ENCODE results near the gene ATP8A2. TPM values are rescaled to one million over a fixed set of nuclear protein-coding genes. Genes with fewer than 3 reads are reported as not detected.

The ATP8A2 gene
- total RNA-seq, 2 experiments from 2014 or later: 1.6 to 1.7 TPM

GRCh38 chr13:25733696-25734435, 362.1 kb downstream of the ATP8A2 start:
- no peak for DNase-seq
- peaks cover 13% of the 10 kb centered on the region for H3K4me1 Mint-ChIP-seq
- H3K36me3 Mint-ChIP-seq: no peaks in the 10 kb centered on the region
- H3K4me3 Mint-ChIP-seq: no peak overlapping the region
- peaks cover 7% of the 10 kb centered on the region for H3K27me3 Mint-ChIP-seq
- no peak overlapping the region for H3K27ac Mint-ChIP-seq
- H3K9me3 Mint-ChIP-seq: no peaks in the 10 kb centered on the region

DNA sequence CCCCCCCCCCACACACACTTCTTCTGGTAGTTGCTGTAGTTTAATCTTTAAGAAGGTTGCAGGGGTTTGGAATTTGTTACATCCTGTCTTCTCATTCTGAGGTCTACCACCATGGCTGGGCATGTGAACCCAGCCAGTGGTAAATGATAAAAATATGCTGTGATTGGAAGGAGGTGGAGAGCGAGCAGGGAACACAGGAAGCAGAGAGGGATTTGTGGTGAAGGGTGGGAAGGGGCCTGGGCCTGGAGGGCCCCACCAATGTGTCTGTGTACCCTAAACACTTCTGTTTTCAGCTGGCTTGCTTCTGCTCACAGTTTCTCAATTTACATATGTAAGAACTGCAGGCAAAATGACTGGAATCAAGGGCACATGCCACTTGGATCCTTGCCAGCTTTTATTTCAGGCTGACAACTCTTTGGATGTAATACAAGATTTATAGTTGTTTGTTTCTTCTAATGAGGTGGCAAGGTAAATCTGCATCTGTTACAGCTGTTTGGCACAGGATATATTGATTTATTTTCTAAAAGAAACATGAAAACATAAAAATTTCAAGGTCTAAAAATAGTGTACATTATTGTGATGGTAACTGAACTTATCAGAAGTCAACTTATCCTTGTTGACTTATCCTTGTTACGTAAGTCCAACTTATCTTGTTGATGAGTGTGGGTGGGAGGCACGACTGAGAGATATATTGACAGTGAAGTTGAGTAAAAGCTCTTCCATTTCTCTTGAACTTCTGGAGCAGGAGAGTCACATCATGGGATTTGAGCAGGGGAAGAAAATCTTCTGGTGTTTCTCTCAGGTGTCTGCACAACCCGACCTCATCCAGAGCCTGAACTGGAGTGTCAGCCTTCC, 366.8 kb downstream of the ATP8A2 start:
- Mint-ChIP-seq H3K4me3 (no peak overlapping the region), H3K4me1 (peaks cover 15% of the 10 kb centered on the region), H3K27ac (no peak overlapping the region), H3K9me3 (no peaks in the 10 kb centered on the region), H3K36me3 (no peaks in the 10 kb centered on the region), H3K27me3 (no peaks in the 10 kb centered on the region)
- DNase-seq: no peak

DNA sequence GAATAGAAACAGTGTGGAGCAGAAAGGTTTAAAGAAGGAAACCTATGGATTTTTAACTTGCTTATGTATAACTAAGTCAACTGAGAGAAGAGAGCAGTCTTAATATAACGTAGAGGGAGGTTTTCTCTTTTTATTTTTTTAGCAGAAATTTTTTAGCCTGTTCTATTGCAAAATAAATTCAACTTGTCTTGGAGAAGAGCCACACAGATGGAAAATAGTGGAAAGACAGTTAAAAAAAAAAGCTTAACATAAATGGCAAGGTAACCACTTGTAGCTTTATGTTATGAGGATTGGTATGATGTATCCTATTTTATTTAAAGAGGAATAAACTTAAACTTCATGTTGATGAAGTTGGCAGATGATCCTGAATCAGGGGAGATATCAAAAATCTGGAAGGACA, 367.6 kb downstream of the ATP8A2 start:
- Mint-ChIP-seq H3K36me3 (no peaks in the 10 kb centered on the region), H3K27me3 (peaks cover 5% of the 10 kb centered on the region), H3K27ac (no peak overlapping the region), H3K9me3 (no peaks in the 10 kb centered on the region), H3K4me1 (peaks cover 10% of the 10 kb centered on the region), H3K4me3 (no peak overlapping the region)
- no peak for DNase-seq

GRCh38 chr13:25741796-25742195, 370.0 kb downstream of the ATP8A2 start:
- H3K4me3 Mint-ChIP-seq: no peak overlapping the region
- no peaks in the 10 kb centered on the region for H3K9me3 Mint-ChIP-seq
- H3K27me3 Mint-ChIP-seq: peaks cover 5% of the 10 kb centered on the region
- DNase-seq: no peak
- H3K4me1 Mint-ChIP-seq: peaks cover 10% of the 10 kb centered on the region
- no peak overlapping the region for H3K27ac Mint-ChIP-seq
- no peaks in the 10 kb centered on the region for H3K36me3 Mint-ChIP-seq

DNA sequence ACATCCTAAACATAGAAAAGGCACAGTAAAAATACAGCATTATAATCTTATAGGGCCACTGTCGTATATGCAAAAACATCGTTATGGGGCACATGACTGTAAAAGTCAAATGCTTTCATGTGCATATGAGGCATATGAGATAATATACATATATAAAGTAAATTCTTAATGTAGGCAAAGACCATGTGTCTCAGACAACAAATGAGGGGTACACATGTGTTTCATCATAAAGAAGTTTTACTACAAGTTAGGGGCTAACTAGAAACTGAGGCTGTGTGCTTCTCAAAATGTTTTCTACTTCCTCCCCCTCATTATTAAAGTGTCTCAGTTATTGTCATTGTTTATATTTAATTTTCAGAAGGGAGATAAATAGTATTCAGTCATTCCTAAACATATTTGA, 370.4 kb downstream of the ATP8A2 start:
- DNase-seq: no peak
- H3K9me3 Mint-ChIP-seq: no peaks in the 10 kb centered on the region
- H3K27me3 Mint-ChIP-seq: peaks cover 5% of the 10 kb centered on the region
- no peak overlapping the region for H3K4me3 Mint-ChIP-seq
- no peaks in the 10 kb centered on the region for H3K36me3 Mint-ChIP-seq
- H3K4me1 Mint-ChIP-seq: peaks cover 10% of the 10 kb centered on the region
- no peak overlapping the region for H3K27ac Mint-ChIP-seq

- no peak overlapping the region for H3K4me3 Mint-ChIP-seq
- H3K9me3 Mint-ChIP-seq: no peaks in the 10 kb centered on the region
- peaks cover 5% of the 10 kb centered on the region for H3K27me3 Mint-ChIP-seq
- H3K36me3 Mint-ChIP-seq: no peaks in the 10 kb centered on the region
- peaks cover 4% of the 10 kb centered on the region for H3K4me1 Mint-ChIP-seq
- no peak for DNase-seq
- no peak overlapping the region for H3K27ac Mint-ChIP-seq
These were observed 371.6 kb downstream of the ATP8A2 start for GRCh38 chr13:25743421-25743820.

DNA sequence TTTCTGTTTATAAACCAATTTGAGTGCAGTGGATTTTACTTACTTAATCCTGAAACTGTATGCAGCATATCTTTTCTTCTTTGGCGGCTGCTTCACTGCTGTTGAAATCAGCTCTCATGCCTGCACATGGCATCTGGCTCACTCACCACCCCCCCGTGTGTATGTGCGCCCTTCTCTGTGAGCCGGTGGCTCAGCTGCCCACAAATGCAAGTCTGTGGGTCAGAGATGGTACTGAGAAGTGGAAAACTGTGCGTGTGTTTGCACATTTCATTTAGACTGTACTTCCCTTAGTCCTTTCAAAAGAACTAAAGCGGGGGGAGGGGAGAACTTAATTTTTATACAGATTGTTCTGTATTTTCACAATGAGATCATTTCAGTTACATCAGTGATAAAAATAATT, 372.4 kb downstream of the ATP8A2 start:
- Mint-ChIP-seq H3K4me3 (no peak overlapping the region), H3K9me3 (no peaks in the 10 kb centered on the region), H3K27ac (no peak overlapping the region), H3K27me3 (peaks cover 5% of the 10 kb centered on the region), H3K36me3 (no peaks in the 10 kb centered on the region), H3K4me1 (no peaks in the 10 kb centered on the region)
- DNase-seq: no peak

- peaks cover 5% of the 10 kb centered on the region for H3K27me3 Mint-ChIP-seq
- H3K4me1 Mint-ChIP-seq: no peaks in the 10 kb centered on the region
- no peak overlapping the region for H3K4me3 Mint-ChIP-seq
- DNase-seq: no peak
- no peaks in the 10 kb centered on the region for H3K36me3 Mint-ChIP-seq
- no peaks in the 10 kb centered on the region for H3K9me3 Mint-ChIP-seq
- no peak overlapping the region for H3K27ac Mint-ChIP-seq
These were observed 374.4 kb downstream of the ATP8A2 start for GRCh38 chr13:25746131-25746530.

DNA sequence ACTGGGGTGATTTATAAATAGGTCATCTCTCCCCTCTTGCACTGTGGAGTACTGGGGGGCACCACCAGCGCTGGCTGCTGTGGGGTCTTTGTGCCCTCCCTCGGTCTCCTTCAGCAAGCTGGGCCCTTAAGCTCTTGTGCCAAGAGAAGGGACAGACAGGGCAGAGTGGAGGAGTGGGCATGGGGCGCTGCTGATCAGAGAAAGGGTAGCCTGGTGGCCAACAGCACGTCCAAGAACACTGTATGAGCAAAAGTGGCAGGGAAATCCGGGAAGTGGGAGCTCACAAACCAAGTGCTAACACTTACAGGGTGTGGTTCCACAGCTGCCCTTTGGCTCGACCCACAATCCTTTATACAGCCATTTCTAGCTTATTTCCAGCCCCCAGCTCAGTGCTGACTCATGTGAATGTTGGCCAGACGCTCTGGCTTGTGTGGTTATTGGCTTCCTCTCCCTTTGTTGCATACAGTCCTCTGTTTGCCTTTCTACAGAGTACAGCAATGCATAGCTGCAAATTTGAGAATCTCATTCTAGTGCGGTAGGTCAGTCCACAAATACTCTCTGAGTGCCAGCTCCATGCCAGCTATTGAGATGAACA, 381.3 kb downstream of the ATP8A2 start:
- H3K9me3 Mint-ChIP-seq: no peaks in the 10 kb centered on the region
- no peak overlapping the region for H3K27ac Mint-ChIP-seq
- DNase-seq: no peak
- no peaks in the 10 kb centered on the region for H3K36me3 Mint-ChIP-seq
- H3K4me1 Mint-ChIP-seq: peaks cover 5% of the 10 kb centered on the region
- no peak overlapping the region for H3K4me3 Mint-ChIP-seq
- H3K27me3 Mint-ChIP-seq: no peaks in the 10 kb centered on the region

- DNase-seq: no peak
- H3K27ac Mint-ChIP-seq: no peak overlapping the region
- H3K9me3 Mint-ChIP-seq: no peaks in the 10 kb centered on the region
- no peaks in the 10 kb centered on the region for H3K36me3 Mint-ChIP-seq
- no peak overlapping the region for H3K4me3 Mint-ChIP-seq
- peaks cover 5% of the 10 kb centered on the region for H3K4me1 Mint-ChIP-seq
- H3K27me3 Mint-ChIP-seq: no peaks in the 10 kb centered on the region
These were observed 382.2 kb downstream of the ATP8A2 start for GRCh38 chr13:25753976-25754375.

- Mint-ChIP-seq H3K4me1 (peaks cover 5% of the 10 kb centered on the region), H3K36me3 (no peaks in the 10 kb centered on the region), H3K27me3 (no peaks in the 10 kb centered on the region), H3K9me3 (no peaks in the 10 kb centered on the region), H3K27ac (no peak overlapping the region), H3K4me3 (no peak overlapping the region)
- DNase-seq: no peak
These were observed 384.5 kb downstream of the ATP8A2 start for GRCh38 chr13:25756251-25756650.

GRCh38 chr13:25756912-25757311, 385.1 kb downstream of the ATP8A2 start:
- DNase-seq: no peak
- Mint-ChIP-seq H3K27me3 (no peaks in the 10 kb centered on the region), H3K4me1 (peaks cover 5% of the 10 kb centered on the region), H3K27ac (no peak overlapping the region), H3K9me3 (no peaks in the 10 kb centered on the region), H3K36me3 (no peaks in the 10 kb centered on the region), H3K4me3 (no peak overlapping the region)

- no peak for DNase-seq
- Mint-ChIP-seq H3K27me3 (no peaks in the 10 kb centered on the region), H3K4me1 (peaks cover 17% of the 10 kb centered on the region), H3K4me3 (no peak overlapping the region), H3K36me3 (no peaks in the 10 kb centered on the region), H3K27ac (no peak overlapping the region), H3K9me3 (no peaks in the 10 kb centered on the region)
These were observed 389.3 kb downstream of the ATP8A2 start for GRCh38 chr13:25761041-25761440.

GRCh38 chr13:25762281-25762680, 390.5 kb downstream of the ATP8A2 start:
- no peak overlapping the region for H3K4me3 Mint-ChIP-seq
- peak overlapping the region; percentile 63 for H3K27ac Mint-ChIP-seq
- peaks cover 1% of the 10 kb centered on the region for H3K36me3 Mint-ChIP-seq
- peaks cover 17% of the 10 kb centered on the region for H3K4me1 Mint-ChIP-seq
- H3K27me3 Mint-ChIP-seq: no peaks in the 10 kb centered on the region
- DNase-seq: no peak
- H3K9me3 Mint-ChIP-seq: no peaks in the 10 kb centered on the region

GRCh38 chr13:25762795-25763377, 391.1 kb downstream of the ATP8A2 start:
- no peaks in the 10 kb centered on the region for H3K9me3 Mint-ChIP-seq
- peaks cover 1% of the 10 kb centered on the region for H3K36me3 Mint-ChIP-seq
- no peak for DNase-seq
- peak overlapping the region; percentile 1 for H3K4me3 Mint-ChIP-seq
- H3K27me3 Mint-ChIP-seq: no peaks in the 10 kb centered on the region
- peak overlapping the region; percentile 72 for H3K27ac Mint-ChIP-seq
- H3K4me1 Mint-ChIP-seq: peaks cover 17% of the 10 kb centered on the region

All from activated naive CD8-positive, alpha-beta T cell treated with anti-CD3 and anti-CD28 coated beads for 36 hours (primary cell).